Thymus (tissue), 11 donors: Measurements from ENCODE around the gene HS2ST1. TPM values are rescaled to one million over a fixed set of nuclear protein-coding genes. Genes with fewer than 3 reads are reported as not detected.

Experiments used
- DNase-seq, 9 donors: peaks; one replicate each; pipeline ENCODE4 v3.0.0-alpha.2; 2013; ENCODE audit warnings: low spot score in 9 of 9, low read depth in 6 of 9, missing footprints in 1 of 9
- H3K27ac ChIP-seq, 2 donors: one replicate each; pipeline ENCODE4 v1.5.1; 2013; ENCODE audit warnings: control low read depth in 1 of 2, low read depth in 1 of 2, low read length in 1 of 2, mild to moderate bottlenecking in 1 of 2, moderate library complexity in 1 of 2
- H3K27me3 ChIP-seq, 2 donors: one replicate each; pipeline ENCODE4 v1.5.1; 2013; ENCODE audit warnings: low read length in 1 of 2; ENCODE audit not compliant: control insufficient read depth in 2 of 2, insufficient read depth in 1 of 2
- H3K36me3 ChIP-seq, 2 donors: one replicate each; pipeline ENCODE4 v1.5.1; 2013; ENCODE audit warnings: low read length in 1 of 2, mild to moderate bottlenecking in 1 of 2, moderate library complexity in 1 of 2; ENCODE audit not compliant: control insufficient read depth in 2 of 2, insufficient read depth in 2 of 2
- H3K4me1 ChIP-seq, 2 donors: one replicate each; pipeline ENCODE4 v1.5.1; 2013; ENCODE audit warnings: low read length in 2 of 2; ENCODE audit not compliant: control insufficient read depth in 2 of 2, insufficient read depth in 2 of 2
- H3K4me3 ChIP-seq, 2 donors: one replicate each; pipeline ENCODE4 v1.5.1; 2013; ENCODE audit warnings: low read length in 2 of 2, control low read depth in 1 of 2, mild to moderate bottlenecking in 1 of 2
- H3K9me3 ChIP-seq, 2 donors: one replicate each; pipeline ENCODE4 v1.5.1; 2013; ENCODE audit warnings: low read length in 1 of 2, mild to moderate bottlenecking in 1 of 2; ENCODE audit not compliant: control insufficient read depth in 2 of 2, insufficient read depth in 1 of 2
- whole genome bisulfite sequencing: extraction: QIAGEN DNeasy Blood & Tissue Kit; methylation state at CpG from one replicate; pipeline ENCODE4 v1.1.7; 2013; 5-methylcytosine and 5-hydroxymethylcytosine counted together
- polyA plus RNA-seq: library from polyadenylated mRNA; stranded (reverse); fragments of 200-250 nt; gene quantifications from one replicate; pipeline ENCODE4 v1.2.3, GENCODE V29; 2013
- total RNA-seq: library from RNA; stranded (reverse); fragments of 120-200 nt; gene quantifications from one replicate; pipeline ENCODE4 v1.2.4, GENCODE V29; 2013
- donor health status: healthy.

Gene HS2ST1
- total and polyA plus RNA-seq, 2 donors, result 9.7 to 11.5 TPM

GRCh38 chr1:87121711-87122163, 207.3 kb downstream of the HS2ST1 start:
- Histone ChIP-seq H3K27ac (no peak overlapping the region), H3K27me3 (no peaks in the 10 kb centered on the region), H3K4me3 (no peak overlapping the region), H3K9me3 (no peaks in the 10 kb centered on the region), H3K4me1 (no peaks in the 10 kb centered on the region), H3K36me3 (no peaks in the 10 kb centered on the region)
- DNase-seq, result no peak
- WGBS, result 91% methylated on average over 7 of the region's 7 CpGs

DNA sequence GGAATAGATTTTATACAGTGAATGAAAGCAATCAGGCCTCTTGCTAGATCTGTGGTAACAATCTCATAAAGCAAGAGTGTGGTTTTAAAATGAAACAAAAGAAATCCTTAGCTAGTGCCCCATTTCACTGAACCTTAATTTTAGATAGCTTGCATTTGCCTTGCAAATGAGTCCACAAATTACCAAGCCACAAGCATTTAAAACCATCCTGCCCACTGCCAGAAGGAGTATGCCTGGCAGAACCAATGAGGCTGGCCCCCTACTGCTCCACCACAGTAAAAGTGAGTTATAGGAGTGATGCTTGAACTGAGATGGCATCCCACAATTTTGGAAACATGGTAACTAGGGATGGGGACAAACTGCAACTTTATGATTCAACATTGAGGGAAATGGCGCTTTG, 207.8 kb downstream of the HS2ST1 start:
- H3K27ac ChIP-seq, result no peak overlapping the region
- no peaks in the 10 kb centered on the region for H3K27me3 ChIP-seq
- DNase-seq, result no peak
- no peak overlapping the region for H3K4me3 ChIP-seq
- H3K9me3 ChIP-seq, result no peaks in the 10 kb centered on the region
- no peaks in the 10 kb centered on the region for H3K4me1 ChIP-seq
- no peaks in the 10 kb centered on the region for H3K36me3 ChIP-seq
- WGBS, result 100% methylated on average over 1 of the region's 1 CpG

- Histone ChIP-seq H3K27me3 (no peaks in the 10 kb centered on the region), H3K36me3 (no peaks in the 10 kb centered on the region), H3K9me3 (no peaks in the 10 kb centered on the region), H3K27ac (no peak overlapping the region), H3K4me3 (no peak overlapping the region), H3K4me1 (no peaks in the 10 kb centered on the region)
- WGBS, result 98% methylated on average over 6 of the region's 6 CpGs
- DNase-seq, result no peak
Measured at GRCh38 chr1:87123610-87124009, 209.2 kb downstream of the HS2ST1 start.

DNA sequence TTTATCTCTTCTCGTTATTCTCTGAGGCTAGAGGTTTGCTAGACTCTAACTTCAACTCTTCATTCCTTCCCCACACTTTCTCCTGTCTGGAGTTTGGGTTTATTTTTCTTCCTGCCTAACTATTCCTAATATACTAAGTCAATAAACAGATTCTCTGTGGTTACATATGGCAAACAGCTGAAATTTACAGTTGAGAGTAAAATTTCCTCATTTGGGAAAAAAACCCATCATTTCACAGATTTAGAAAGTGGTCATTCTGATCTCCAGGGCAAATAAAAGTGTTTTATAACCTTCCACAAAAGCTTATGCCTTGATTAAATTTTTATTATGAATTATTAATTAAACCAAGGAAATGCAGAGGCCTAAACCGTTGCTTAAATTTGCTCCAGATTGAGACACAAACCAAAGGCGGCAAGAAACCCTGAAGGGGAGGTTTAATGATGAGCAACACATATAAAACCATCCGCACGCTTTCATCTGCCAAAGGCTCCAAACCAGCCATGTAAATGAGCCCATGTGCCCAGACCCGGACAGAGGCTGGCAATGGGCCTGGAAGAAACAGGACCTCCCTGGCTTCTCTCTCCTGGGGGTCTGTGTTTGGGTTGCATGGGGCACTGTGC, 212.6 kb downstream of the HS2ST1 start:
- H3K9me3 ChIP-seq, result no peaks in the 10 kb centered on the region
- 96% methylated on average over 6 of the region's 6 CpGs for WGBS
- H3K4me3 ChIP-seq, result no peak overlapping the region
- no peaks in the 10 kb centered on the region for H3K36me3 ChIP-seq
- H3K27ac ChIP-seq, result no peak overlapping the region
- peaks cover 0 to 1% of the 10 kb centered on the region in 2 donors for H3K4me1 ChIP-seq
- H3K27me3 ChIP-seq, result peaks cover 0 to 2% of the 10 kb centered on the region in 2 donors
- DNase-seq, result no peak

- Histone ChIP-seq H3K4me1 (peaks cover 0 to 6% of the 10 kb centered on the region in 2 donors), H3K27me3 (peaks cover under 1 to 7% of the 10 kb centered on the region in 2 donors), H3K36me3 (no peaks in the 10 kb centered on the region), H3K9me3 (no peaks in the 10 kb centered on the region), H3K4me3 (no peak overlapping the region), H3K27ac (no peak overlapping the region)
- no peak for DNase-seq
- 93% methylated on average over 3 of the region's 3 CpGs for WGBS
Measured at GRCh38 chr1:87127581-87127980, 213.1 kb downstream of the HS2ST1 start.

DNA sequence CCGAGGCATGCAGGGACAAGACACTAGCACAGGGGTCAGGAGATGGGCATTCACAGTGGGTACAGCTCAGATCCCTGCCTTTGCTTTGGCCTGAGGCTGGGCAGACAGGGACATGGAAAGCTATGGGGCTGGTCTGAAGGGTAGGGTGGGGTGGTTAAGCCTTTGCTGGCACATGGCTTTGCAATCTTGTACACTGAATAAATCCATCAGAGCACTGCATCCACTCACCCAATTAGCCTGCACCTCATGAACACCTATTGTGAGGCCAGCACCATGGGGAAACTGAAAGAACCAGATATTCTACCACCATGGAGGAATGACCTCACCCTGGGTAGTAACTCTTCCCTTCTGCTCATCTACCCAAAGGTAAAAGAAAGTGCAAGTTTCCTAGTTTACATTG, 214.6 kb downstream of the HS2ST1 start:
- Histone ChIP-seq H3K9me3 (no peaks in the 10 kb centered on the region), H3K36me3 (no peaks in the 10 kb centered on the region), H3K4me1 (peaks cover 0 to 8% of the 10 kb centered on the region in 2 donors), H3K27me3 (peaks cover 5 to 11% of the 10 kb centered on the region in 2 donors), H3K4me3 (no peak overlapping the region), H3K27ac (no peak overlapping the region)
- WGBS, result 95% methylated on average over 1 of the region's 1 CpG
- no peak for DNase-seq

GRCh38 chr1:87129606-87130005, 215.2 kb downstream of the HS2ST1 start:
- peaks cover 0 to 8% of the 10 kb centered on the region in 2 donors for H3K4me1 ChIP-seq
- H3K27me3 ChIP-seq, result peaks cover 5 to 11% of the 10 kb centered on the region in 2 donors
- H3K27ac ChIP-seq, result no peak overlapping the region
- H3K36me3 ChIP-seq, result no peaks in the 10 kb centered on the region
- 94% methylated on average over 8 of the region's 8 CpGs for WGBS
- no peak overlapping the region for H3K4me3 ChIP-seq
- H3K9me3 ChIP-seq, result no peaks in the 10 kb centered on the region
- no peak for DNase-seq

DNA sequence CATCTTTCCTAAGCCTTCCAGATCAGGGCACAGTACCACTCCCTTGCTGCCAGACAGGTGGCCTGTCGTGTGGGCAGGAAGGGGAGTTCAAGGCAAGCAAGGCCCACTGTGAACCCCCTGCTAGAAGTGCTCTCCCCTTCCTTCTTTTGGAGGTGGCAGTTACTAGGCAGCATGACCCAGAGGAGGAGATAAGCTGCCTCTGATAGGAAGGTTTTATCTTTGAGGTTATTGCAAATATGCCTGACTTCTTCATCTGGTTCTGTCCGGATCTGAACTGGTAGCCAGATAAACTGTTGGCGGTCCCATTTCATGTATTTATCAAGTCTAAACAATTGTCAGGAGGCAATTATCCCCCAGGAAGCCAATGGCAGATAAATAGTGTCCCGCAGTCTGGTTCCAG, 216.0 kb downstream of the HS2ST1 start:
- WGBS, result 93% methylated on average over 4 of the region's 4 CpGs

DNA sequence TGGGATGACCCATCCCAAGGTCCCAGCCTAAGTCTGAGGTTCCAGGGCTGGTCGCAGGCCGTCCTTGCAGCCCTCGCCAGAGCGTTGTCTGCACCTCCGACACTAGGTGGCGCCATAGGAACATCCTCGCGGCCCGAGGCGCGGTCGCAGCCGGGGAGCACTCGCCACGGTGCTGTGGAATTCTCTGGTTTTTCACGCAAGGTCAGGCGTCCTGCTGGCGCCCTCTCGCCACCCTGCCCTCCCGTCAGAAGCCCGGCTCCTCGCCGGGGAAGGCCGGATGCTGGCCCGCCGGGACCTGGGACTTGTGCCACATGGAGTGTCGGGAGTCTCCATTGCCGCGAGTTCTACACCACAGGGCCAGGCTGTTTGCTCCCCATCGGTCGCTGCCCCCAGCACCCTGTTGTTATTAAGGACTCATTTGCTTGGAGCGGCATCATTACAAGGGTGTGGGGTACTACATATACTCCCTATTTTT, 217.4 kb downstream of the HS2ST1 start:
- peak; percentile 35 to 86 (median 71) for DNase-seq
- H3K4me3 ChIP-seq, result peak overlapping the region; percentile 54 to 58
- WGBS, result under 1% methylated on average over 32 of the region's 32 CpGs
- H3K36me3 ChIP-seq, result no peaks in the 10 kb centered on the region
- no peaks in the 10 kb centered on the region for H3K9me3 ChIP-seq
- peaks cover 5 to 13% of the 10 kb centered on the region in 2 donors for H3K27me3 ChIP-seq
- peaks cover 0 to 8% of the 10 kb centered on the region in 2 donors for H3K4me1 ChIP-seq
- H3K27ac ChIP-seq, result no peak overlapping the region

More for the DNA sequence above, 216.0 kb downstream of the HS2ST1 start:
- no peak overlapping the region for H3K27ac ChIP-seq
- H3K27me3 ChIP-seq, result peaks cover 5 to 13% of the 10 kb centered on the region in 2 donors
- no peak overlapping the region for H3K4me3 ChIP-seq
- H3K9me3 ChIP-seq, result no peaks in the 10 kb centered on the region
- no peak for DNase-seq
- peaks cover 0 to 8% of the 10 kb centered on the region in 2 donors for H3K4me1 ChIP-seq
- H3K36me3 ChIP-seq, result no peaks in the 10 kb centered on the region
